ENCODE data around the gene CCDC142.

DNA sequence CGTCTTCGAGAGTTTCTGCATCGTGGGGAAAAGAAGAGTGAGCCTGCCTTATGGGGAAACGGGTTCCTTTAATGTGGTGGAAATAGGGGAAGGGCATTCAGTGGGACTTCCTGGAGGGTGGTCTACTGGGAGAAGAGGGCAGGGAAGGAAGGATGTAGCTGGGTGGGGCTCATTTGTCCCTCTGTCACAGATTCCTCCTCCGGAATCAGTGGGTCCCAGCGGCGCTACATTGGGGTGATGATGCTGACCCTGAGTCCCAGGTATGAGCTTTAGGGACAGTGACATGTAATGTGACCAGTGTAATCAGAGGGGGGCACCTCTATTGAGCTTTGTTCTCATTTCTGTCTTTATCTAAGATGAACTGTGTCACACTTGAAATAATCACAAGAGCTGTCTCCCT lies 48.9 kb upstream of the CCDC142 start:
- TF ChIP-seq, protein P1, sequence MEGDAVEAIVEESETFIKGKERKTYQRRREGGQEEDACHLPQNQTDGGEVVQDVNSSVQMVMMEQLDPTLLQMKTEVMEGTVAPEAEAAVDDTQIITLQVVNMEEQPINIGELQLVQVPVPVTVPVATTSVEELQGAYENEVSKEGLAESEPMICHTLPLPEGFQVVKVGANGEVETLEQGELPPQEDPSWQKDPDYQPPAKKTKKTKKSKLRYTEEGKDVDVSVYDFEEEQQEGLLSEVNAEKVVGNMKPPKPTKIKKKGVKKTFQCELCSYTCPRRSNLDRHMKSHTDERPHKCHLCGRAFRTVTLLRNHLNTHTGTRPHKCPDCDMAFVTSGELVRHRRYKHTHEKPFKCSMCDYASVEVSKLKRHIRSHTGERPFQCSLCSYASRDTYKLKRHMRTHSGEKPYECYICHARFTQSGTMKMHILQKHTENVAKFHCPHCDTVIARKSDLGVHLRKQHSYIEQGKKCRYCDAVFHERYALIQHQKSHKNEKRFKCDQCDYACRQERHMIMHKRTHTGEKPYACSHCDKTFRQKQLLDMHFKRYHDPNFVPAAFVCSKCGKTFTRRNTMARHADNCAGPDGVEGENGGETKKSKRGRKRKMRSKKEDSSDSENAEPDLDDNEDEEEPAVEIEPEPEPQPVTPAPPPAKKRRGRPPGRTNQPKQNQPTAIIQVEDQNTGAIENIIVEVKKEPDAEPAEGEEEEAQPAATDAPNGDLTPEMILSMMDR (conservative IDR thresholded peaks at IDR 0.05; ENCODE audit: low read depth, low read length), result no peak
- no peak for TF ChIP-seq EZH2 (IDR thresholded peaks at IDR 0.05; ENCODE audit: borderline replicate concordance, low read depth, low read length, poor library complexity, severe bottlenecking)
